Caco-2 (cell line): ENCODE measurements around the gene POLR1G. TPM values are rescaled to one million over a fixed set of nuclear protein-coding genes. Genes with fewer than 3 reads are reported as not detected.

Source experiments
- BruUV-seq: library from RNA; stranded (reverse); fragments of 400-500 nt; replicated peaks from 2 replicates; lab custom pipeline; 2021; lab: Mats Ljungman, UMichigan
- CTCF ChIA-PET: fragments of 300-600 bp; sonication (Branson Sonifier 250); formaldehyde crosslinking; loops from one replicate; lab custom pipeline; 2022; ENCODE audit warnings: antibody characterized with exemption; lab: Charles Lee
- POLR2A ChIA-PET: fragments of 300-600 bp; sonication (Branson Sonifier 250); formaldehyde crosslinking; loops from one replicate; lab custom pipeline; 2022; ENCODE audit warnings: antibody characterized with exemption; lab: Charles Lee
- DNase-seq, 2 experiments: peaks; one replicate each; pipeline versions ENCODE4 v3.0.0 to v3.0.0-alpha.2; 2020 to 2022
- H3K27me3 ChIP-seq: replicated peaks from 2 replicates; pipeline ENCODE4 v1.6.0; 2011; ENCODE audit warnings: low read length; ENCODE audit not compliant: control insufficient read depth, insufficient read depth
- H3K36me3 ChIP-seq: 2 replicates; pipeline ENCODE4 v1.5.1; 2011; ENCODE audit warnings: low read length; ENCODE audit not compliant: control insufficient read depth, insufficient read depth
- H3K4me1 ChIP-seq: fragments of 250-450 bp; sonication (Bioruptor Pico); 2 replicates; pipeline ENCODE4 v1.5.1; 2020; ENCODE audit warnings: mild to moderate bottlenecking
- H3K4me3 ChIP-seq: 2 replicates; pipeline ENCODE4 v1.5.1; 2011; ENCODE audit warnings: low read depth, mild to moderate bottlenecking, control low read depth, low read length
- H3K9me3 ChIP-seq: fragments of 250-450 bp; sonication (Bioruptor Pico); 2 replicates; pipeline ENCODE4 v1.5.1; 2020; ENCODE audit warnings: mild to moderate bottlenecking, moderate library complexity
- H3K27ac Mint-ChIP-seq: one replicate; pipeline ENCODE4 v1.8.0; 2022; ENCODE audit warnings: mixed read lengths; ENCODE audit not compliant: unreplicated experiment
- H3K27me3 Mint-ChIP-seq: one replicate; pipeline ENCODE4 v1.8.0; 2022; ENCODE audit warnings: mixed read lengths; ENCODE audit not compliant: insufficient read depth, unreplicated experiment
- H3K36me3 Mint-ChIP-seq: one replicate; pipeline ENCODE4 v1.8.0; 2022; ENCODE audit warnings: mild to moderate bottlenecking, mixed read lengths; ENCODE audit not compliant: insufficient read depth, unreplicated experiment
- H3K4me1 Mint-ChIP-seq: one replicate; pipeline ENCODE4 v1.8.0; 2022; ENCODE audit warnings: low read depth, mixed read lengths; ENCODE audit not compliant: unreplicated experiment
- H3K4me3 Mint-ChIP-seq: one replicate; pipeline ENCODE4 v1.8.0; 2022; ENCODE audit warnings: mild to moderate bottlenecking, moderate library complexity, mixed read lengths; ENCODE audit not compliant: unreplicated experiment
- H3K9me3 Mint-ChIP-seq: one replicate; pipeline ENCODE4 v1.8.0; 2022; ENCODE audit warnings: mixed read lengths; ENCODE audit not compliant: unreplicated experiment
- intact Hi-C: fragments of 100-400 bp; cut with micrococcal nuclease; formaldehyde crosslinking; loops from one replicate; pipeline ENCODE4 v1.10.0; 2022; ENCODE audit not compliant: unreplicated experiment
- total RNA-seq: library from RNA; stranded (reverse); gene quantifications from 2 replicates; pipeline ENCODE4 v1.2.3, GENCODE V29; 2022
- TF ChIP-seq, protein P1 (sequence below), 2 experiments: fragments of 200-600 bp in 1 of 2; IDR thresholded peaks; 1 replicate in 1 of 2; 2 replicates in 1 of 2; pipeline versions ENCODE4 v1.5.1 to v1.8.0; 2011 to 2022; ENCODE audit warnings: antibody characterized with exemption in 1 of 2, control low read depth in 1 of 2, inconsistent platforms in 1 of 2, low read depth in 1 of 2, low read length in 1 of 2, mild to moderate bottlenecking in 1 of 2, moderate library complexity in 1 of 2; ENCODE audit not compliant: insufficient read depth in 1 of 2, severe bottlenecking in 1 of 2, unreplicated experiment in 1 of 2

The POLR1G gene
- total RNA-seq, 1 experiment from 2014 or later, result 27.7 TPM

DNA sequence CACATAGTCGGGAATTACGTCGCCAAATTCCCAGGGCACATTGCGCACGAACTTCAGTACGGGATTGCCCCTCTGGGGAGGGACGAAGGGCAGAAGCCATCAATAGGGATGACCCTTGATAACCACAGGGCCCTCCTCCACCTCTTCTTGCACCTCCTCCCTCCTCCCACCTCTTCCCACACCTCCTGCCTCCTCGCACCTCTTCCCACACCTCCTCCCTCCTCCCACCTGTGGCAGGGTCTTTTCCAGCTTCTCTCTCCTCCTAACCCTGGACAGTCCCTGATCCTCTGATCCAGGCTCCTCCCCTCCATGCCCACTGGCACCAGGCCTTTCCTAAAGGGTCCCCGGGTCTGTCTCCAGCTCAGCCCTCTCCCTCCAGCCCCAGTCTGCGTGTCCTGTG, 13.9 kb downstream of the POLR1G start:
- no TSS peak for BruUV-seq
- TF ChIP-seq, protein P1, sequence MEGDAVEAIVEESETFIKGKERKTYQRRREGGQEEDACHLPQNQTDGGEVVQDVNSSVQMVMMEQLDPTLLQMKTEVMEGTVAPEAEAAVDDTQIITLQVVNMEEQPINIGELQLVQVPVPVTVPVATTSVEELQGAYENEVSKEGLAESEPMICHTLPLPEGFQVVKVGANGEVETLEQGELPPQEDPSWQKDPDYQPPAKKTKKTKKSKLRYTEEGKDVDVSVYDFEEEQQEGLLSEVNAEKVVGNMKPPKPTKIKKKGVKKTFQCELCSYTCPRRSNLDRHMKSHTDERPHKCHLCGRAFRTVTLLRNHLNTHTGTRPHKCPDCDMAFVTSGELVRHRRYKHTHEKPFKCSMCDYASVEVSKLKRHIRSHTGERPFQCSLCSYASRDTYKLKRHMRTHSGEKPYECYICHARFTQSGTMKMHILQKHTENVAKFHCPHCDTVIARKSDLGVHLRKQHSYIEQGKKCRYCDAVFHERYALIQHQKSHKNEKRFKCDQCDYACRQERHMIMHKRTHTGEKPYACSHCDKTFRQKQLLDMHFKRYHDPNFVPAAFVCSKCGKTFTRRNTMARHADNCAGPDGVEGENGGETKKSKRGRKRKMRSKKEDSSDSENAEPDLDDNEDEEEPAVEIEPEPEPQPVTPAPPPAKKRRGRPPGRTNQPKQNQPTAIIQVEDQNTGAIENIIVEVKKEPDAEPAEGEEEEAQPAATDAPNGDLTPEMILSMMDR (IDR thresholded peaks at IDR 0.05; ENCODE audit: insufficient read depth in 1 of 2, low read depth in 1 of 2, low read length in 1 of 2, severe bottlenecking in 1 of 2, unreplicated experiment in 1 of 2), result no peak
- CTCF ChIA-PET, result interaction anchor here (0.6 kb wide), 1 partner anchor 11 kb away, joined by 5 read pairs; no protein-coding TSS in a partner anchor

GRCh38 chr19:45420871-45421270, 14.4 kb downstream of the POLR1G start:
- Mint-ChIP-seq H3K27me3 (no peaks in the 10 kb centered on the region), H3K9me3 (no peaks in the 10 kb centered on the region), H3K36me3 (peaks cover 45% of the 10 kb centered on the region), H3K4me1 (peaks cover 20% of the 10 kb centered on the region), H3K27ac (peak overlapping the region; percentile 45), H3K4me3 (no peak overlapping the region)
- peaks cover 2% of the 10 kb centered on the region for H3K36me3 ChIP-seq
- ChIA-PET CTCF (interaction anchor here (0.6 kb wide), 1 partner anchor 11 kb away, joined by 5 read pairs; no protein-coding TSS in a partner anchor), POLR2A (no interaction called here)
- H3K4me3 ChIP-seq, result no peak overlapping the region
- TF ChIP-seq, protein P1 (IDR thresholded peaks at IDR 0.05; ENCODE audit: insufficient read depth in 1 of 2, low read depth in 1 of 2, low read length in 1 of 2, severe bottlenecking in 1 of 2, unreplicated experiment in 1 of 2), result no peak
- peaks cover 15% of the 10 kb centered on the region for H3K4me1 ChIP-seq
- no peaks in the 10 kb centered on the region for H3K27me3 ChIP-seq
- no peaks in the 10 kb centered on the region for H3K9me3 ChIP-seq
- DNase-seq, result no peak
- no TSS peak for BruUV-seq
- intact Hi-C loops, result loop anchor here (5.0 kb wide), 1 partner anchor 44 kb away; no protein-coding TSS in a partner anchor

More for the DNA sequence above, 13.9 kb downstream of the POLR1G start:
- H3K4me3 ChIP-seq, result no peak overlapping the region
- Mint-ChIP-seq H3K27me3 (no peaks in the 10 kb centered on the region), H3K9me3 (no peaks in the 10 kb centered on the region), H3K27ac (peak overlapping the region; percentile 45), H3K4me1 (peaks cover 20% of the 10 kb centered on the region), H3K4me3 (no peak overlapping the region), H3K36me3 (peaks cover 50% of the 10 kb centered on the region)
- no peaks in the 10 kb centered on the region for H3K27me3 ChIP-seq
- POLR2A ChIA-PET, result no interaction called here
- no peaks in the 10 kb centered on the region for H3K9me3 ChIP-seq
- H3K4me1 ChIP-seq, result peaks cover 11% of the 10 kb centered on the region
- no peak for DNase-seq
- intact Hi-C loops, result loop anchor here (5.0 kb wide), 1 partner anchor 43 kb away; no protein-coding TSS in a partner anchor
- peaks cover 2% of the 10 kb centered on the region for H3K36me3 ChIP-seq

- peak overlapping the region; percentile 1 for H3K27ac Mint-ChIP-seq
- CTCF ChIA-PET, result no interaction called here
- H3K9me3 Mint-ChIP-seq, result no peaks in the 10 kb centered on the region
Measured at GRCh38 chr19:45421947-45422498, 15.6 kb downstream of the POLR1G start.

More at GRCh38 chr19:45421947-45422498, 15.6 kb downstream of the POLR1G start:
- peaks cover 20% of the 10 kb centered on the region for H3K4me1 Mint-ChIP-seq
- BruUV-seq, result no TSS peak
- H3K27me3 ChIP-seq, result no peaks in the 10 kb centered on the region
- no peak overlapping the region for H3K4me3 Mint-ChIP-seq
- POLR2A ChIA-PET, result interaction anchor here (0.6 kb wide), 1 partner anchor 12 kb away, joined by 3 read pairs; no protein-coding TSS in a partner anchor
- no peak for DNase-seq
- TF ChIP-seq, protein P1 (IDR thresholded peaks at IDR 0.05; ENCODE audit: insufficient read depth in 1 of 2, low read depth in 1 of 2, low read length in 1 of 2, severe bottlenecking in 1 of 2, unreplicated experiment in 1 of 2), result no peak
- no peaks in the 10 kb centered on the region for H3K9me3 ChIP-seq
- peaks cover 15% of the 10 kb centered on the region for H3K4me1 ChIP-seq
- intact Hi-C loops, result loop anchor here (2.0 to 5.0 kb wide), 2 partner anchors 45 to 63 kb away; no protein-coding TSS in a partner anchor
- H3K27me3 Mint-ChIP-seq, result no peaks in the 10 kb centered on the region
- no peak overlapping the region for H3K4me3 ChIP-seq
- peaks cover 2% of the 10 kb centered on the region for H3K36me3 ChIP-seq
- peaks cover 33% of the 10 kb centered on the region for H3K36me3 Mint-ChIP-seq
